ENCODE results near the gene CDH12.
"Not testable (repeated sequence)": the region's sequence is repeated elsewhere in the genome, so short reads cannot be mapped to it uniquely, and the experiment has no call there.

CDH12 gene

GRCh38 chr5:22278164-22278563 is 575.0 kb downstream of the CDH12 start:
- DNase-seq (ENCODE audit: low read depth) = no peak

- DNase-seq (ENCODE audit: low read depth) = no peak
Observed at GRCh38 chr5:22277006-22277405, 576.1 kb downstream of the CDH12 start.

GRCh38 chr5:22265855-22266254 is 587.3 kb downstream of the CDH12 start:
- DNase-seq (ENCODE audit: low read depth) = not testable (repeated sequence)

GRCh38 chr5:22258139-22258538 is 595.0 kb downstream of the CDH12 start:
- no peak for DNase-seq (ENCODE audit: low read depth)

- no peak for DNase-seq (ENCODE audit: low read depth)
Observed at GRCh38 chr5:22250528-22250927, 602.6 kb downstream of the CDH12 start.

- DNase-seq (ENCODE audit: low read depth) = no peak
Observed at GRCh38 chr5:22249209-22249729, 603.9 kb downstream of the CDH12 start.

- DNase-seq (ENCODE audit: low read depth) = no peak
Observed at GRCh38 chr5:22245770-22246169, 607.4 kb downstream of the CDH12 start.

- no peak for DNase-seq (ENCODE audit: low read depth)
Observed at GRCh38 chr5:22242532-22242931, 610.6 kb downstream of the CDH12 start.

- DNase-seq (ENCODE audit: low read depth) = no peak
Observed at GRCh38 chr5:22238047-22238446, 615.1 kb downstream of the CDH12 start.

GRCh38 chr5:22226423-22226822 is 626.7 kb downstream of the CDH12 start:
- DNase-seq (ENCODE audit: low read depth) = no peak

- no peak for DNase-seq (ENCODE audit: low read depth)
Observed at GRCh38 chr5:22223079-22223478, 630.1 kb downstream of the CDH12 start.

- not testable (repeated sequence) for DNase-seq (ENCODE audit: low read depth)
Observed at GRCh38 chr5:22213703-22214495, 639.2 kb downstream of the CDH12 start.

GRCh38 chr5:22212254-22212991 is 640.7 kb downstream of the CDH12 start:
- DNase-seq (ENCODE audit: low read depth) = not testable (repeated sequence)

- DNase-seq (ENCODE audit: low read depth) = not testable (repeated sequence)
Observed at GRCh38 chr5:22208463-22208862, 644.7 kb downstream of the CDH12 start.

- not testable (repeated sequence) for DNase-seq (ENCODE audit: low read depth)
Observed at GRCh38 chr5:22188651-22189050, 664.5 kb downstream of the CDH12 start.

- DNase-seq (ENCODE audit: low read depth) = not testable (repeated sequence)
Observed at GRCh38 chr5:22187632-22188228, 665.4 kb downstream of the CDH12 start.

- DNase-seq (ENCODE audit: low read depth) = not testable (repeated sequence)
Observed at GRCh38 chr5:22169226-22169625, 683.9 kb downstream of the CDH12 start.

- not testable (repeated sequence) for DNase-seq (ENCODE audit: low read depth)
Observed at GRCh38 chr5:22168704-22169103, 684.4 kb downstream of the CDH12 start.

GRCh38 chr5:22165931-22166330 is 687.2 kb downstream of the CDH12 start:
- DNase-seq (ENCODE audit: low read depth) = not testable (repeated sequence)

GRCh38 chr5:22164910-22165748 is 688.0 kb downstream of the CDH12 start:
- not testable (repeated sequence) for DNase-seq (ENCODE audit: low read depth)

GRCh38 chr5:22156953-22157352 is 696.2 kb downstream of the CDH12 start:
- DNase-seq (ENCODE audit: low read depth) = not testable (repeated sequence)

- not testable (repeated sequence) for DNase-seq (ENCODE audit: low read depth)
Observed at GRCh38 chr5:22154779-22155178, 698.4 kb downstream of the CDH12 start.

Measured in GM04504 (cell line).